CD8-positive, alpha-beta memory T cell (primary cell): ENCODE results near the gene LHFPL5. TPM values are rescaled to one million over a fixed set of nuclear protein-coding genes. Genes with fewer than 3 reads are reported as not detected.

Source experiments
- CTCF ChIA-PET: fragments of 350-600 bp; sonication (Branson Sonifier 250); formaldehyde crosslinking; loops from one replicate; lab custom pipeline; 2021; ENCODE audit warnings: antibody characterized with exemption; lab: Charles Lee
- POLR2A ChIA-PET: fragments of 350-600 bp; sonication (Branson Sonifier 250); formaldehyde crosslinking; loops from one replicate; lab custom pipeline; 2021; ENCODE audit warnings: antibody characterized with exemption; lab: Charles Lee
- DNase-seq, 5 donors: peaks; one replicate each; pipeline versions ENCODE4 v3.0.0 to v3.0.0-alpha.2; 2020 to 2022; ENCODE audit warnings: mixed read lengths in 1 of 5
- H3K27ac ChIP-seq: one replicate; pipeline ENCODE4 v1.7.0; 2013; ENCODE audit warnings: low read depth, mild to moderate bottlenecking, low read length, moderate library complexity
- H3K27me3 ChIP-seq: 2 replicates; pipeline ENCODE4 v1.7.0; 2013; ENCODE audit warnings: low read length, mild to moderate bottlenecking; ENCODE audit not compliant: insufficient read depth, poor library complexity, severe bottlenecking
- H3K36me3 ChIP-seq: 2 replicates; pipeline ENCODE4 v1.7.0; 2013; ENCODE audit warnings: mild to moderate bottlenecking, low read length, moderate library complexity; ENCODE audit not compliant: insufficient read depth
- H3K4me1 ChIP-seq: 2 replicates; pipeline ENCODE4 v1.7.0; 2013; ENCODE audit warnings: mild to moderate bottlenecking, low read length, moderate library complexity; ENCODE audit not compliant: insufficient read depth
- H3K4me3 ChIP-seq: 2 replicates; pipeline ENCODE4 v1.7.0; 2013; ENCODE audit warnings: mild to moderate bottlenecking, low read length
- H3K9me3 ChIP-seq: 2 replicates; pipeline ENCODE4 v1.7.0; 2013; ENCODE audit warnings: mild to moderate bottlenecking, low read length
- H3K27ac Mint-ChIP-seq, 8 donors: one replicate each; pipeline ENCODE4 v1.8.0; 2020 to 2021; ENCODE audit warnings: mixed read lengths in 8 of 8, mild to moderate bottlenecking in 6 of 8, inconsistent platforms in 3 of 8, moderate library complexity in 3 of 8
- H3K27me3 Mint-ChIP-seq, 2 donors: one replicate each; pipeline ENCODE4 v1.8.0; 2020 to 2021; ENCODE audit warnings: mixed read lengths in 2 of 2, mild to moderate bottlenecking in 1 of 2, moderate library complexity in 1 of 2
- H3K36me3 Mint-ChIP-seq, 3 donors: one replicate each; pipeline ENCODE4 v1.8.0; 2020 to 2021; ENCODE audit warnings: mixed read lengths in 3 of 3, inconsistent platforms in 1 of 3, mild to moderate bottlenecking in 1 of 3
- H3K4me1 Mint-ChIP-seq, 3 donors: one replicate each; pipeline ENCODE4 v1.8.0; 2020 to 2021; ENCODE audit warnings: mixed read lengths in 3 of 3, inconsistent platforms in 1 of 3, mild to moderate bottlenecking in 1 of 3
- H3K4me3 Mint-ChIP-seq, 7 donors: one replicate each; pipeline ENCODE4 v1.8.0; 2020 to 2021; ENCODE audit warnings: mixed read lengths in 7 of 7, mild to moderate bottlenecking in 6 of 7, moderate library complexity in 4 of 7, inconsistent platforms in 2 of 7
- H3K9me3 Mint-ChIP-seq, 5 donors: one replicate each; pipeline ENCODE4 v1.8.0; 2020 to 2022; ENCODE audit warnings: mixed read lengths in 5 of 5, mild to moderate bottlenecking in 3 of 5, moderate library complexity in 2 of 5, inconsistent platforms in 1 of 5
- polyA plus RNA-seq: library from polyadenylated mRNA; unstranded; fragments of 300-500 nt; fragmentation: Illumina TruSeq; gene quantifications from one replicate; pipeline ENCODE4 v1.2.3, GENCODE V29; 2021
- total RNA-seq, 2 experiments: library from RNA; stranded (reverse); gene quantifications; one replicate each; pipeline ENCODE4 v1.2.3, GENCODE V29; 2021

Gene LHFPL5
- total and polyA plus RNA-seq, 3 experiments from 2014 or later, result not detected

GRCh38 chr6:35844290-35844689 lies 39.1 kb downstream of the LHFPL5 start:
- Mint-ChIP-seq H3K27me3 (peaks cover 0 to 2% of the 10 kb centered on the region in 2 donors), H3K36me3 (peaks cover 5 to 75% (median 16%) of the 10 kb centered on the region in 3 donors), H3K9me3 (no peaks in the 10 kb centered on the region), H3K4me1 (no peaks in the 10 kb centered on the region), H3K4me3 (no peak overlapping the region), H3K27ac (no peak overlapping the region)
- Histone ChIP-seq H3K9me3 (no peaks in the 10 kb centered on the region), H3K27me3 (no peaks in the 10 kb centered on the region), H3K27ac (no peak overlapping the region), H3K4me3 (no peak overlapping the region), H3K36me3 (peaks cover 4% of the 10 kb centered on the region), H3K4me1 (no peaks in the 10 kb centered on the region)
- ChIA-PET CTCF (no interaction called here), POLR2A (no interaction called here)
- DNase-seq, result no peak

GRCh38 chr6:35850208-35850607 lies 45.1 kb downstream of the LHFPL5 start:
- Histone ChIP-seq H3K27ac (no peak overlapping the region), H3K36me3 (no peaks in the 10 kb centered on the region), H3K9me3 (no peaks in the 10 kb centered on the region), H3K4me3 (no peak overlapping the region), H3K4me1 (no peaks in the 10 kb centered on the region), H3K27me3 (no peaks in the 10 kb centered on the region)
- ChIA-PET CTCF (no interaction called here), POLR2A (no interaction called here)
- no peak overlapping the region for H3K4me3 Mint-ChIP-seq
- no peak for DNase-seq
- H3K9me3 Mint-ChIP-seq, result no peaks in the 10 kb centered on the region
- H3K36me3 Mint-ChIP-seq, result peaks cover 16 to 75% (median 17%) of the 10 kb centered on the region in 3 donors
- no peak overlapping the region for H3K27ac Mint-ChIP-seq
- no peaks in the 10 kb centered on the region for H3K4me1 Mint-ChIP-seq
- H3K27me3 Mint-ChIP-seq, result peaks cover 0 to 2% of the 10 kb centered on the region in 2 donors

- no peak overlapping the region for H3K27ac ChIP-seq
- Mint-ChIP-seq H3K27ac (peak overlapping the region in 1 of 8 donors; percentile 12), H3K4me3 (no peak overlapping the region), H3K36me3 (peaks cover 14 to 81% (median 22%) of the 10 kb centered on the region in 3 donors), H3K9me3 (no peaks in the 10 kb centered on the region), H3K4me1 (no peaks in the 10 kb centered on the region), H3K27me3 (peaks cover 0 to 2% of the 10 kb centered on the region in 2 donors)
- H3K9me3 ChIP-seq, result no peaks in the 10 kb centered on the region
- CTCF ChIA-PET, result no interaction called here
- no peaks in the 10 kb centered on the region for H3K4me1 ChIP-seq
- no peaks in the 10 kb centered on the region for H3K27me3 ChIP-seq
- DNase-seq, result no peak
- peaks cover 15% of the 10 kb centered on the region for H3K36me3 ChIP-seq
- no peak overlapping the region for H3K4me3 ChIP-seq
- POLR2A ChIA-PET, result no interaction called here
These were observed 47.8 kb downstream of the LHFPL5 start for GRCh38 chr6:35852994-35853393.

- Mint-ChIP-seq H3K4me1 (no peaks in the 10 kb centered on the region), H3K36me3 (peaks cover 13 to 84% (median 26%) of the 10 kb centered on the region in 3 donors), H3K27me3 (no peaks in the 10 kb centered on the region), H3K4me3 (no peak overlapping the region), H3K9me3 (no peaks in the 10 kb centered on the region), H3K27ac (peak overlapping the region in 1 of 8 donors; percentile 65)
- H3K4me3 ChIP-seq, result no peak overlapping the region
- peaks cover 15% of the 10 kb centered on the region for H3K36me3 ChIP-seq
- H3K27me3 ChIP-seq, result no peaks in the 10 kb centered on the region
- POLR2A ChIA-PET, result no interaction called here
- no peaks in the 10 kb centered on the region for H3K9me3 ChIP-seq
- DNase-seq, result no peak
- H3K4me1 ChIP-seq, result no peaks in the 10 kb centered on the region
- no peak overlapping the region for H3K27ac ChIP-seq
- CTCF ChIA-PET, result no interaction called here
These were observed 51.1 kb downstream of the LHFPL5 start for GRCh38 chr6:35856250-35856649.

- no peaks in the 10 kb centered on the region for H3K9me3 ChIP-seq
- ChIA-PET POLR2A (interaction anchor here (0.5 kb wide), 1 partner anchor 23 kb away, joined by 4 read pairs; no protein-coding TSS in a partner anchor), CTCF (no interaction called here)
- no peak overlapping the region for H3K27ac Mint-ChIP-seq
- no peaks in the 10 kb centered on the region for H3K27me3 ChIP-seq
- peaks cover 15% of the 10 kb centered on the region for H3K36me3 ChIP-seq
- H3K4me1 ChIP-seq, result no peaks in the 10 kb centered on the region
- DNase-seq, result no peak
- no peak overlapping the region for H3K27ac ChIP-seq
- H3K9me3 Mint-ChIP-seq, result no peaks in the 10 kb centered on the region
- no peak overlapping the region for H3K4me3 Mint-ChIP-seq
- H3K4me1 Mint-ChIP-seq, result peaks cover 0 to 7% (median 5%) of the 10 kb centered on the region in 3 donors
- no peak overlapping the region for H3K4me3 ChIP-seq
- H3K36me3 Mint-ChIP-seq, result peaks cover 13 to 85% (median 28%) of the 10 kb centered on the region in 3 donors
- no peaks in the 10 kb centered on the region for H3K27me3 Mint-ChIP-seq
These were observed 52.7 kb downstream of the LHFPL5 start for GRCh38 chr6:35857853-35858252.

- peaks cover 15 to 85% (median 34%) of the 10 kb centered on the region in 3 donors for H3K36me3 Mint-ChIP-seq
- DNase-seq, result no peak
- H3K9me3 Mint-ChIP-seq, result no peaks in the 10 kb centered on the region
- peaks cover 0 to 8% (median 7%) of the 10 kb centered on the region in 3 donors for H3K4me1 Mint-ChIP-seq
- POLR2A ChIA-PET, result no interaction called here
- H3K4me3 ChIP-seq, result no peak overlapping the region
- CTCF ChIA-PET, result no interaction called here
- H3K4me3 Mint-ChIP-seq, result no peak overlapping the region
- no peak overlapping the region for H3K27ac ChIP-seq
- H3K27me3 Mint-ChIP-seq, result no peaks in the 10 kb centered on the region
- H3K9me3 ChIP-seq, result no peaks in the 10 kb centered on the region
- no peaks in the 10 kb centered on the region for H3K27me3 ChIP-seq
- H3K27ac Mint-ChIP-seq, result no peak overlapping the region
- H3K4me1 ChIP-seq, result no peaks in the 10 kb centered on the region
- peaks cover 15% of the 10 kb centered on the region for H3K36me3 ChIP-seq
These were observed 54.2 kb downstream of the LHFPL5 start for GRCh38 chr6:35859367-35859766.

Other genes starting within 250 kb of the LHFPL5 start
- 10 to 100 TPM; 55.7 to 58.8 TPM for gene FKBP5, start 116.4 kb upstream of the LHFPL5 start, total RNA-seq
- gene FKBP5, start 116.4 kb upstream of the LHFPL5 start, polyA plus RNA-seq, result 192 TPM
- under 1 TPM; 0.37 to 0.38 TPM for gene ARMC12, start 68.3 kb upstream of the LHFPL5 start, total RNA-seq
- gene ARMC12, start 68.3 kb upstream of the LHFPL5 start, polyA plus RNA-seq, result 0.26 TPM
- not detected for gene CLPSL2, start 28.8 kb upstream of the LHFPL5 start, total RNA-seq
- not detected for gene CLPSL2, start 28.8 kb upstream of the LHFPL5 start, polyA plus RNA-seq
- not detected for gene CLPSL1, start 24.3 kb upstream of the LHFPL5 start, total RNA-seq
- gene CLPSL1, start 24.3 kb upstream of the LHFPL5 start, polyA plus RNA-seq, result not detected
- gene CLPS, start 8.0 kb upstream of the LHFPL5 start, total RNA-seq, result not detected
- not detected for gene CLPS, start 8.0 kb upstream of the LHFPL5 start, polyA plus RNA-seq
- 100 to 1,000 TPM; 114 TPM for gene SRPK1, start 115.7 kb downstream of the LHFPL5 start, total RNA-seq
- 49.1 TPM for gene SRPK1, start 115.7 kb downstream of the LHFPL5 start, polyA plus RNA-seq
- not detected for gene SLC26A8, start 219.3 kb downstream of the LHFPL5 start, total RNA-seq
- gene SLC26A8, start 219.3 kb downstream of the LHFPL5 start, polyA plus RNA-seq, result not detected
- gene MAPK14, start 222.5 kb downstream of the LHFPL5 start, total RNA-seq, result 10 to 100 TPM; 46.5 to 48.4 TPM
- 52.5 TPM for gene MAPK14, start 222.5 kb downstream of the LHFPL5 start, polyA plus RNA-seq